Gastrocnemius medialis (tissue), 4 donors: ENCODE data around the gene SH3PXD2B.

Experiments
- POLR2A ChIP-seq, 2 donors: fragments of 450-650 bp; IDR thresholded peaks; one replicate each; pipeline ENCODE4 v1.6.1; 2017; ENCODE audit warnings: antibody characterized with exemption in 2 of 2, mild to moderate bottlenecking in 2 of 2, moderate library complexity in 2 of 2
- TF ChIP-seq, protein P1 (sequence below), 5 experiments: fragments of 450-650 bp in 3 of 5; fragments of 200-600 bp in 2 of 5; sonication (generic) in 2 of 5; IDR thresholded peaks in 4 of 5; conservative IDR thresholded peaks in 1 of 5; 1 replicate in 4 of 5; 2 replicates in 1 of 5; pipeline ENCODE4 v1.5.1; 2016 to 2019; ENCODE audit warnings: antibody characterized with exemption in 5 of 5, mild to moderate bottlenecking in 3 of 5, moderate library complexity in 3 of 5

DNA sequence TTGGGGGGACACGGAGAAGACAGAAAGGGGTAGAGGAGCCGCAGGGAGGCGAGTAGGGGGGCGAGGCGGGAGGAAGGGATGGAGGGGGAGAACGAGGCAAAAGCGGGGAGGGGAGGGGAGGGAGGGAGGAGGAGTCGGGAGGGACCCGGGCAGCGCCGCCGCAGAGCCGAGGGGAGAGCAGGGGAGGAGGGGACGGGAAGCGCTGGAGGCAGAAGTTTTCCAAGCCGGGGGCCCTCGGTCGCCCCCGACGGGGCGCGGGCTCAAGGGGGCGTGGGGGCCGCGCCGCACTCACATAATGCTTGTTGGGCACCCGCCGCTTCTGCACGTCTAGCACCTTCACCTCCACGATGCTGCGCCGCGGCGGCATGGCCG is 353 bp downstream of the SH3PXD2B start:
- TF ChIP-seq, protein P1, sequence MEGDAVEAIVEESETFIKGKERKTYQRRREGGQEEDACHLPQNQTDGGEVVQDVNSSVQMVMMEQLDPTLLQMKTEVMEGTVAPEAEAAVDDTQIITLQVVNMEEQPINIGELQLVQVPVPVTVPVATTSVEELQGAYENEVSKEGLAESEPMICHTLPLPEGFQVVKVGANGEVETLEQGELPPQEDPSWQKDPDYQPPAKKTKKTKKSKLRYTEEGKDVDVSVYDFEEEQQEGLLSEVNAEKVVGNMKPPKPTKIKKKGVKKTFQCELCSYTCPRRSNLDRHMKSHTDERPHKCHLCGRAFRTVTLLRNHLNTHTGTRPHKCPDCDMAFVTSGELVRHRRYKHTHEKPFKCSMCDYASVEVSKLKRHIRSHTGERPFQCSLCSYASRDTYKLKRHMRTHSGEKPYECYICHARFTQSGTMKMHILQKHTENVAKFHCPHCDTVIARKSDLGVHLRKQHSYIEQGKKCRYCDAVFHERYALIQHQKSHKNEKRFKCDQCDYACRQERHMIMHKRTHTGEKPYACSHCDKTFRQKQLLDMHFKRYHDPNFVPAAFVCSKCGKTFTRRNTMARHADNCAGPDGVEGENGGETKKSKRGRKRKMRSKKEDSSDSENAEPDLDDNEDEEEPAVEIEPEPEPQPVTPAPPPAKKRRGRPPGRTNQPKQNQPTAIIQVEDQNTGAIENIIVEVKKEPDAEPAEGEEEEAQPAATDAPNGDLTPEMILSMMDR (IDR thresholded peaks at IDR 0.05 in 4 of 5, conservative IDR thresholded peaks at IDR 0.05 in 1 of 5), result no peak
- TF ChIP-seq POLR2A (IDR thresholded peaks at IDR 0.05), result no peak
